ENCODE data around the gene TRAF4. TPM values are rescaled to one million over a fixed set of nuclear protein-coding genes. Genes with fewer than 3 reads are reported as not detected.
A peak's percentile ranks its signal among the peaks of the same experiment; 100 is the strongest.

Gene TRAF4, protein sequence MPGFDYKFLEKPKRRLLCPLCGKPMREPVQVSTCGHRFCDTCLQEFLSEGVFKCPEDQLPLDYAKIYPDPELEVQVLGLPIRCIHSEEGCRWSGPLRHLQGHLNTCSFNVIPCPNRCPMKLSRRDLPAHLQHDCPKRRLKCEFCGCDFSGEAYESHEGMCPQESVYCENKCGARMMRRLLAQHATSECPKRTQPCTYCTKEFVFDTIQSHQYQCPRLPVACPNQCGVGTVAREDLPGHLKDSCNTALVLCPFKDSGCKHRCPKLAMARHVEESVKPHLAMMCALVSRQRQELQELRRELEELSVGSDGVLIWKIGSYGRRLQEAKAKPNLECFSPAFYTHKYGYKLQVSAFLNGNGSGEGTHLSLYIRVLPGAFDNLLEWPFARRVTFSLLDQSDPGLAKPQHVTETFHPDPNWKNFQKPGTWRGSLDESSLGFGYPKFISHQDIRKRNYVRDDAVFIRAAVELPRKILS
- total RNA-seq: 10 to 100 TPM; 75.9 to 80.4 TPM

DNA sequence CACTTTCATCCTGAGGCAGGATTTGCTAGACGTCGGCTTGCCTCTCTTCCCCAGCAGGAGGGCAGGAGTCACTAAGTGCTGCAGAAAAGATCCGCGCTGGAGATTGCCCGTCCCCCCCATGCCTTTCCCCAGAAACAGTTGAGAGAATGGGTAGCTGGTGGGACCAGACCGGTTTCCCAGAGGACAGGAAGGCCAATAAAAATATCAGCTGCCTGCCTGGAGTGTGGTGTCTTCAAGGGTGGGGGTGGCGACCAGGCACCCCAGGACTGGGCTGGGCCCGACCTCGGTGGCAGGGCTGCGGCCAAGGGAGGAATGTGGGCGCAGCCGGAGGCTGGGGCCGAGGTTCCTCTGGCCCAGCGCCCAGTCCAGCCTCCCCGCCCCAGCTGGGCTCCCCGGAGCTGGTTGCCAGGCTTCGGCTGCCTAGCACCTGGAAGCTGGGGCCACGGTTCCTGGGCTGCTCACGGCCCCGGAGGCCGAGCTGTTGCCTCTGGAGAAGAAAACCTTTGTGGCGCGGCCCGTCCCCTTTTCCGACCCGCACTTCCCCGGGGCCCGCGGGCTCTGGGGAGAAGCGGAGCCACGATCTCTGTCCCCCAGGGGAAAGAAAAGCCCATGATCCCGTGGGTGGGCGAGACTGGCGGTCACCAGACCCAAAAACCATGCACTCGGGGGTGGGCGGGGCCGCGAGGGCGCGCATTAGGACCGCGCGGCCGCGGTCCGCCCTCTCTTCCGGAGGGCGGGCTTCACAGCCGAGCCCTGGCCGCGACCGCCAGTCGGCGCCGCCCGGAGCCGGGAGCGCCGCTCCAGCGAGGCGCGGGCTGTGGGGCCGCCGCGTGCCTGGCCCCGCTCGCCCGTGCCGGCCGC lies at the start of gene TRAF4:
TSS of gene TRAF4 (plus strand) at position 769 of the 861 bp plus-strand sequence. CDS start 102 bp downstream, outside the sequence.
- Mint-ChIP-seq H3K27ac (peak within 1 kb of the TSS; percentile 85), H3K4me3 (peak within 1 kb of the TSS; percentile 91), H3K27me3 (ENCODE audit: low read depth) (no peaks in the 10 kb centered on the region), H3K9me3 (peaks cover 4% of the 10 kb centered on the region), H3K36me3 (ENCODE audit: low read depth) (peaks cover 25% of the 10 kb centered on the region), H3K4me1 (ENCODE audit: low read depth) (peaks cover 45% of the 10 kb centered on the region)
- peak; percentile 74 for DNase-seq
- intact Hi-C loops (cut with micrococcal nuclease): loop anchor here (1.0 kb wide), 2 partner anchors 15 to 209 kb away; partner anchors contain the start of gene NEK8
- CTCF ChIA-PET: interaction anchor here (0.6 to 14.2 kb wide), 4 partner anchors 7 to 190 kb away, joined by 3 to 353 read pairs (median 17); partner anchors contain the start of genes NEK8 and TLCD1

- Mint-ChIP-seq H3K27ac (peak overlapping the region; percentile 18), H3K4me1 (ENCODE audit: low read depth) (no peaks in the 10 kb centered on the region), H3K9me3 (no peaks in the 10 kb centered on the region), H3K36me3 (ENCODE audit: low read depth) (peaks cover 47% of the 10 kb centered on the region), H3K4me3 (no peak overlapping the region), H3K27me3 (ENCODE audit: low read depth) (no peaks in the 10 kb centered on the region)
- DNase-seq: no peak
- CTCF ChIA-PET: no interaction called here
- intact Hi-C loops (cut with micrococcal nuclease): no loop called here
Observed at GRCh38 chr17:28698253-28698941, 45.4 kb upstream of the TRAF4 start.

GRCh38 chr17:28700278-28700677 lies 43.5 kb upstream of the TRAF4 start:
- Mint-ChIP-seq H3K4me3 (no peak overlapping the region), H3K27me3 (ENCODE audit: low read depth) (no peaks in the 10 kb centered on the region), H3K9me3 (no peaks in the 10 kb centered on the region), H3K36me3 (ENCODE audit: low read depth) (peaks cover 39% of the 10 kb centered on the region), H3K4me1 (ENCODE audit: low read depth) (no peaks in the 10 kb centered on the region), H3K27ac (no peak overlapping the region)
- intact Hi-C loops (cut with micrococcal nuclease): no loop called here
- no peak for DNase-seq
- CTCF ChIA-PET: no interaction called here

DNA sequence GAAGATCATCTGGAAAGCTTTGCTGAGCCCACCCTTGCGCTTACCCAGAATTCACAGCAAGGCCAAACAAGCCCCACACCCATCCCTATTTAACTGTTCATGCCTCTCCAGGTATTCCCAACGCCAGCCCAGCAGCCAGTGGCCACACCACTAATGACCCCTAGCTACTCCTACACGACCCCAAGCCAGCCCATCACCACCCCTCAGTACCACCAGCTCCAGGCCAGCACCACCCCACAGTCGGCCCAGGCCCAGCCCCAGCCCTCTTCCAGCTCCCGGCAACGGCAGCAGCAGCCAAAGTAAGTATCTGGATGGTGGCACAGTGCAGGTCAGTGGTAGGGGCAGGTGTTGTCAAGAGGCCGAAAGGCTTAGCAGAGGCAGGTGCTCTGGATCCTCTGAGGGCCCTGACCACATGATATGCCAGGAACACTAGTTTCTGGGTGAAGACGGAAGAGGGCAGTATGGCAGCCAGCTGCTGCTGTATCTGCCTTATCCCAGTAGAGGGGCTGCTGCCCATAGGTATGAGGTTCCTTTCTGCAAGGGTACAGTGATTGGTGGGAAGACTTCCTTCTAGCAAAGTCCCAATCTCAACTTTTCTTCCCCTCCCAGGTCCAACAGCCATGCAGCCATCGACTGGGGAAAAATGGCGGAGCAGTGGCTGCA lies 42.9 kb upstream of the TRAF4 start:
- H3K9me3 Mint-ChIP-seq: no peaks in the 10 kb centered on the region
- CTCF ChIA-PET: no interaction called here
- H3K4me1 Mint-ChIP-seq (ENCODE audit: low read depth): no peaks in the 10 kb centered on the region
- no peaks in the 10 kb centered on the region for H3K27me3 Mint-ChIP-seq (ENCODE audit: low read depth)
- H3K27ac Mint-ChIP-seq: no peak overlapping the region
- intact Hi-C loops (cut with micrococcal nuclease): no loop called here
- no peak overlapping the region for H3K4me3 Mint-ChIP-seq
- H3K36me3 Mint-ChIP-seq (ENCODE audit: low read depth): peaks cover 37% of the 10 kb centered on the region
- no peak for DNase-seq

GRCh38 chr17:28702026-28702751 lies 41.6 kb upstream of the TRAF4 start:
- no peaks in the 10 kb centered on the region for H3K27me3 Mint-ChIP-seq (ENCODE audit: low read depth)
- H3K4me3 Mint-ChIP-seq: no peak overlapping the region
- DNase-seq: no peak
- H3K27ac Mint-ChIP-seq: no peak overlapping the region
- CTCF ChIA-PET: no interaction called here
- peaks cover 34% of the 10 kb centered on the region for H3K36me3 Mint-ChIP-seq (ENCODE audit: low read depth)
- intact Hi-C loops (cut with micrococcal nuclease): no loop called here
- no peaks in the 10 kb centered on the region for H3K9me3 Mint-ChIP-seq
- H3K4me1 Mint-ChIP-seq (ENCODE audit: low read depth): no peaks in the 10 kb centered on the region

- CTCF ChIA-PET: no interaction called here
- intact Hi-C loops (cut with micrococcal nuclease): no loop called here
Observed at GRCh38 chr17:28702752-28703150, 41.1 kb upstream of the TRAF4 start.

DNA sequence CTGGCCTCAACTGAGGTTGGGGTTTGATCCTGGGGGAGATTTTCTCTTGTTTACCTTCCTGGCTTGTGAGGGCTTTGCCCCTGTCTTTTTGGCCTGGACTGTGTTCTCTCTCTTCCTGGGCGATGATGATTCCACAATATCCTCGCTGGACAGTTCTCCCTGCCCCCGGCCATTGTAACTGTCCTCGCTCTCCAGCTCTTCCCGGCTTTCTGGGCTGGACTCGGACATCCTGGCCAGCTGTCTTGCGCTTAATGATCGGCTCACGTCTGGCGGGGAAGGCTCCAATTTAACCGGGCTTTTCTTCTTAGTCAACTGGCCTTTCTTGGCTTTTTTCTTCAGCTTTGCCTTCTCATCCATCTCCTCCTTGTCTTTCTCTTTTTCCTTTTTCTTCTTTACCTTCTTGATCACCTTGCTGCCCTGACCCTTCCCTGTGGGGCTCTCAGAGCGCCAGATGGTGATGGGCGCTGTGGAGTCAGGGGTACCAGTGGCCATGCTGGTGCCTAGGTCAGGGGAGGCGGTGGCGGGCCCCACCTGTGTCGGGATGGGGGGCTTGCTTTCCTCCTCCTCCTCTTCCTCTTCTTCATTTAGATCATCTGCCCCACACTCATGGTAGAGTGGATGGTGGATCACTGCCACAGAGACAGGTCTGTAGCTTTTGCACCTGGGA lies 40.1 kb upstream of the TRAF4 start:
- H3K4me1 Mint-ChIP-seq (ENCODE audit: low read depth): no peaks in the 10 kb centered on the region
- no peak for DNase-seq
- no peak overlapping the region for H3K4me3 Mint-ChIP-seq
- intact Hi-C loops (cut with micrococcal nuclease): no loop called here
- CTCF ChIA-PET: interaction anchor here (0.6 kb wide), 1 partner anchor 91 kb away, joined by 3 read pairs; no protein-coding TSS in a partner anchor
- no peaks in the 10 kb centered on the region for H3K27me3 Mint-ChIP-seq (ENCODE audit: low read depth)
- peaks cover 28% of the 10 kb centered on the region for H3K36me3 Mint-ChIP-seq (ENCODE audit: low read depth)
- H3K9me3 Mint-ChIP-seq: no peaks in the 10 kb centered on the region
- no peak overlapping the region for H3K27ac Mint-ChIP-seq

More at GRCh38 chr17:28702752-28703150, 41.1 kb upstream of the TRAF4 start:
- Mint-ChIP-seq H3K27me3 (ENCODE audit: low read depth) (no peaks in the 10 kb centered on the region), H3K36me3 (ENCODE audit: low read depth) (peaks cover 28% of the 10 kb centered on the region), H3K27ac (no peak overlapping the region), H3K4me1 (ENCODE audit: low read depth) (no peaks in the 10 kb centered on the region), H3K4me3 (no peak overlapping the region), H3K9me3 (no peaks in the 10 kb centered on the region)
- DNase-seq: no peak

DNA sequence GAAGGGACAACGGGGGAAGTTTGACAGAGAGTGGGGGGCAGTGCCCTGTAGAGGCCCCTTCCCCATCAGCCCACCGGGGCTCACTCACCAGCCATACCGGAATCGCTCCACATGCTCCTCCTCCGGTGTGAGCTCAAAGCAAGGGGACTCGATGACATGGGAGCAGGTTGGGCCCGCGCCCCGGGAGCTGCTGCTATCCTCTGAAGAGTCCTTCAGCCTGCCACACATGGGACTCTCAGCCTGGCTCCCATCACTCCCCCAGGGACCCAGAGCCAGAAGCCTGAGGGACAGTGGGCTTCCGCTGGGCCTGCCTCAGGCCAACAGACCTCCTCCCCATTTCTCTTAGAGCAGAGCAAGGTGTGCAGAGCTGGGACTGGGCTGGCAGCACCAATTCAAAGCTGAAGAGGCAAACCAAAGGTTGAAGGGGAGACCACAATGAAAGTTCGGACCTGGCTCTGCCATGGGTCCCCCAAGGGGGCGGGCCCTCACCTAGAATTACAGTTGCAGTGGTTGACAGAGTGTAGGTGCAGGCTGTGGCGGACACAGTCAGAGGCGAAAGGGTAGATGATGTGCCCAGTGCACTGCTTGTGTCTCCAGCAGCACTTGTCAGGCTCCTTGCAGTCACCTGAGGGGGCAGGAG lies 39.5 kb upstream of the TRAF4 start:
- no peaks in the 10 kb centered on the region for H3K4me1 Mint-ChIP-seq (ENCODE audit: low read depth)

DNA sequence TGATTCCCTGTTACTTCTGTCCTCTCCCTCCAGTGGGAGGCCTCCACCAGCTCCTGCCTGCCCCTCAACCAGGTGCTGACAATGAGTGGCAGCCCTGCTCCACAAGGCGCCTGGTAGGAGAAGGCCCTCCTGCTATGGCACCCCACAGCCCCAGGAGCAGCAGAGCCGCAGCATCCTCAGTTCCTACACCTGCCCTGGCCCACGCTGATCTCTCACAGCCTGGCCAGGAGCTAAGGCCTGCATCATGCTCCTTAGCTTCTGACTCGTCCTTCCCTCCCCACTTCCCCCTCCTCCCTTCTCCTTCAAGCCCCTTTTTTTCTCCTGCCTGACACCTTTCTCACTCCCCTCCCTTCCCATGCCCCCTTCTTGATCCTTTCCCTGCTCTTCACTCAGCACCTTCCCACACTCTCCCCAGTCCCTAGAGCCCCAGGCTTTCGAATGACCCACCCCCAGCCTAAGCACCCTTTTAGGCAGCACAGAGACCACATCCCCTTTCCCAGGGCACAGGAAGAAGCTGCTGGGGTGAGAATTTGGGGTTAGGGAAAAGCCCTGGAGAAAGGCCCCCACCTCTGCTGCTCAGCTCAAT lies 38.6 kb upstream of the TRAF4 start:
- H3K27me3 Mint-ChIP-seq (ENCODE audit: low read depth): no peaks in the 10 kb centered on the region
- peak overlapping the region; percentile 22 for H3K27ac Mint-ChIP-seq
- H3K4me1 Mint-ChIP-seq (ENCODE audit: low read depth): no peaks in the 10 kb centered on the region
- H3K36me3 Mint-ChIP-seq (ENCODE audit: low read depth): peaks cover 20% of the 10 kb centered on the region
- no peak for DNase-seq
- H3K9me3 Mint-ChIP-seq: no peaks in the 10 kb centered on the region
- CTCF ChIA-PET: no interaction called here
- intact Hi-C loops (cut with micrococcal nuclease): no loop called here
- H3K4me3 Mint-ChIP-seq: no peak overlapping the region

More for the DNA sequence above, 39.5 kb upstream of the TRAF4 start:
- CTCF ChIA-PET: interaction anchor here (0.6 kb wide), 1 partner anchor 91 kb away, joined by 3 read pairs; no protein-coding TSS in a partner anchor
- intact Hi-C loops (cut with micrococcal nuclease): no loop called here
- no peak overlapping the region for H3K27ac Mint-ChIP-seq
- H3K27me3 Mint-ChIP-seq (ENCODE audit: low read depth): no peaks in the 10 kb centered on the region
- no peaks in the 10 kb centered on the region for H3K9me3 Mint-ChIP-seq
- no peak for DNase-seq
- peaks cover 25% of the 10 kb centered on the region for H3K36me3 Mint-ChIP-seq (ENCODE audit: low read depth)
- no peak overlapping the region for H3K4me3 Mint-ChIP-seq

DNA sequence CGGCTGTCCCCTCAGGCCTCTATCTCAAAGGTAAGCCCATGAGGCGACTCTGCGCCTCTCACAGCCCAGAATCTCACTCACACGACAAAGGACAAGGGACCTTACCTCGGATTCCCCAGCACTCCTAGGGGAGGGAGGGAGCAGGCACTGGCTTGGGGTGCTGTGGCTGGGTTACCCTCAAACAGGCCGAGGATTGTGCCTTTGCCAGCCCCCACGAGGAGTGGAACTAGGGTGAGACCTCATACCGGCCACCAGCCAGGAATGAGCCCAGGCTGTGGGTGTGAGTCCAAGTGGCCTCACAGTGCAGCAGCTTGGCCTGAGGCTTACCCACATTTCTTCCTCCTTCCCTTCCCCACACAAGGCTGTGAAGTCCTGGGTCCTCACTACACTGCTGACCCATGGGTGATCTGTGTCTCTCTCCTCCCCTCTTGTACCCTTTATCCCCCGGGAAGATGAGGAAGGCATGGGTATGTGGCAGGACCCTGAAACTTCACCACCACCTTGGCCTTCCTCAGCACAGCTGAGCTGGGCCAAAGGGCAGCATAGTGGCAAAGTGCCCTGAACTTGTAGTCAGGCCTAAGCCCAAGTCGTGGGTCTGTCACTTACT lies 38.0 kb upstream of the TRAF4 start:
- Mint-ChIP-seq H3K4me1 (ENCODE audit: low read depth) (peaks cover 4% of the 10 kb centered on the region), H3K9me3 (no peaks in the 10 kb centered on the region), H3K27me3 (ENCODE audit: low read depth) (no peaks in the 10 kb centered on the region), H3K36me3 (ENCODE audit: low read depth) (peaks cover 17% of the 10 kb centered on the region), H3K27ac (no peak overlapping the region), H3K4me3 (no peak overlapping the region)
- CTCF ChIA-PET: no interaction called here
- no peak for DNase-seq
- intact Hi-C loops (cut with micrococcal nuclease): no loop called here
